ENCODE results near the gene COL27A1.
A peak's percentile ranks its signal among the peaks of the same experiment; 100 is the strongest.

COL27A1 gene

GRCh38 chr9:114206221-114206789, 51.0 kb downstream of the COL27A1 start:
- no peak for DNase-seq (ENCODE audit: low spot score)

DNA sequence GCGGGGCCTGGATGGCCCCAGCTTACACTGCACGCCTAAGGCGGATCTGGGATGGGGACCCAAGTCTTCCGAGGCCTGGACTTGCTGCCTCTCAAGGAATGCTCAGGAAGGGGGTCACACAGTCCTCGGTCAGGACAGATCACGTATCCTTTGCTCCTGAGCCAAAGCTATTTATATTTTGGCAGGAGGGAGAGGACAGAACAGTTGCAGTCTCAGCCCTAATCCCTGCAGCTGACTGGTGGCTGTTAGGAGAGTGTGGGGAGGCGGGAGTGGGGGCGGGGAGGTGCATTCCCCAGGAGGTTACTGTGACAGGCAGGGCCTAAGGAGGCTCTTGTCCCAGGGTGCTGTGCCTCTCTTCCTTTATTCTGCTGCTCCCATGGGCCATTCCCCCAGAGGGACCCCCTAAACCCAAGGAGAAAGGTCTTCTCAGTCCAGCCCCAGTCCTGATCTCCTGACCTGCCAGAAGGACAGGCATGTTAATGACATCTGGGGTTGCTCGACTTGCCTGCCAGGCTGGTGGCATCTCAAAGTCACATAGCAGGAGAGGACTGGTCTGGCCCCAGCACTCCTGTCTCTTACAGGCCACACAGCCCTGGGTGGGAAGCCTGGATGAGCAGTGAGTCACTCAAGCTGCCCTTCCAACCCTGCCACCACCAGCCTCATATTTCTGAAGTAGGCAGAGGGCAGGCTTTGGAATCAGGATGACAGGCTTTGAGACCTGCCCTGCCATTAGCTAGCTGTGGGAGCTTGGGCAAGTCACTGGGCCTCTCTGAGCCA, 51.9 kb downstream of the COL27A1 start:
- DNase-seq (ENCODE audit: low spot score) = peak; percentile 81

DNA sequence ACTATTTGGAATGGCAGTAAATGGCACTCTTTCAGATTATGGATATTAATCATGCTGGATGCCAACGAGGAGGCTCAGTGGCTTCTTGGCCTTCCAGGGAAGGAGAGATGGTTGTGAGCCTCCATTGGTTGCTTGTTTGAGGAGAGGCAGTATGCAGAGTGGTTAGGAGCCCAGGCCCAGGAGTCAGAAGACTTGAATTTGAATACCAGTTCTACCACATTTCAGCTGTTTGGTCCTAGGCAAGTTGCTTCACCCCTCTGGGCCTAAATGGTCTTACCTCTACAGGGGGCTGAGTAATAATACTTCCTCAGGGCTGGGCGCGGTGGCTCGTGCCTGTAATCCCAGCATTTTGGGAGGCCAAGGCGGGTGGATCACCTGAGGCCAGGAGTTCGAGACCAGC, 52.5 kb downstream of the COL27A1 start:
- no peak for DNase-seq (ENCODE audit: low spot score)

DNA sequence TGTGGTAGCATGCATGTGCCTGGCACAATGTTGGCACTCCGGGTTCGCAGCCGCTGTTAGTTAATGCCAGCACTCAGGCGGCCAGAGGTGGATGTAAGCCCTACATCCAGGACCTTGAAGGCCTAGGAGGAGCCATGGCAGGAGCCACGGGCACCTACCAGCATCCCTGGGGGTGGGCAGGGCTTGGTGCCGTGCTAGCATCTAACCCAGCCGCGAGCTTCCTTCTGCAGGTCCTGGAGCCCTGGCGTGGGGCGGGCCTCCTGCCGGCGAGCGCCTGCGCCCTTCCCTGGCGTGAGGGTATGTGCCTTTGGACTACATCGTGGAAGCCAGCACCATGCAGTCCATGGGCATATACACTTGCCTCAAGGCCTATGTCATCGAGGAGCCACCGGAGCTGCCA, 53.8 kb downstream of the COL27A1 start:
- no peak for DNase-seq (ENCODE audit: low spot score)

- DNase-seq (ENCODE audit: low spot score) = no peak
Measured at GRCh38 chr9:114210136-114210535, 54.8 kb downstream of the COL27A1 start.

DNA sequence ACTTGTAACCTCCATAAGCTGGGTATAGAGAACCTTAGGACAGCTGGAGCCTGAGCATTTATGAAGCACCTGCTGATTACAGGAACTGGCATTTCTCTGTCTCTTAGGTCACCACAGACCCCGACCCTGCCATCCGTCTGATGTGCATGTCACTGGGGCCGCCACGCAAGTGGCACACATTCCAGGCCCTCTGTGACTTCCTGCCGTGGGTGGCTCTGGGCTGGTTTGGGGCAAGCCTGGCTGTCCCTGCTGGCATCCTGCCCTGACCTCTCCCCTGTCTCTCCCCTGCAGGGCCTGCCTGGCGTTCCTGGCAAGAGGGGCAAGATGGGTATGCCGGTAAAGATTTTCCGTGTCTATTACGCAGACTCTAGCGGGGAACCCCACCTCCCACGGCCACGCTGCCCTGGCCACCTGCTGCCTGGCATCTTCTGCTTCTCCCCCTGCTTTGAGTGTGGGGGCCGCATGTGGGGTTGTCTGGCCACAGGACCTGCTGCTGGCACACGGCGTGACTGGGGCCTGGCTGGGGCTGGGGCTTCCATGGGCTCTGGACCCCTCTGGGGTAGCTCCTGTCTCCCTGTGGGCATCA, 55.4 kb downstream of the COL27A1 start:
- no peak for DNase-seq (ENCODE audit: low spot score)

GRCh38 chr9:114212826-114213225, 57.5 kb downstream of the COL27A1 start:
- DNase-seq (ENCODE audit: low spot score) = no peak

GRCh38 chr9:114213566-114213965, 58.2 kb downstream of the COL27A1 start:
- no peak for DNase-seq (ENCODE audit: low spot score)

- DNase-seq (ENCODE audit: low spot score) = no peak
Measured at GRCh38 chr9:114214181-114214580, 58.8 kb downstream of the COL27A1 start.

DNA sequence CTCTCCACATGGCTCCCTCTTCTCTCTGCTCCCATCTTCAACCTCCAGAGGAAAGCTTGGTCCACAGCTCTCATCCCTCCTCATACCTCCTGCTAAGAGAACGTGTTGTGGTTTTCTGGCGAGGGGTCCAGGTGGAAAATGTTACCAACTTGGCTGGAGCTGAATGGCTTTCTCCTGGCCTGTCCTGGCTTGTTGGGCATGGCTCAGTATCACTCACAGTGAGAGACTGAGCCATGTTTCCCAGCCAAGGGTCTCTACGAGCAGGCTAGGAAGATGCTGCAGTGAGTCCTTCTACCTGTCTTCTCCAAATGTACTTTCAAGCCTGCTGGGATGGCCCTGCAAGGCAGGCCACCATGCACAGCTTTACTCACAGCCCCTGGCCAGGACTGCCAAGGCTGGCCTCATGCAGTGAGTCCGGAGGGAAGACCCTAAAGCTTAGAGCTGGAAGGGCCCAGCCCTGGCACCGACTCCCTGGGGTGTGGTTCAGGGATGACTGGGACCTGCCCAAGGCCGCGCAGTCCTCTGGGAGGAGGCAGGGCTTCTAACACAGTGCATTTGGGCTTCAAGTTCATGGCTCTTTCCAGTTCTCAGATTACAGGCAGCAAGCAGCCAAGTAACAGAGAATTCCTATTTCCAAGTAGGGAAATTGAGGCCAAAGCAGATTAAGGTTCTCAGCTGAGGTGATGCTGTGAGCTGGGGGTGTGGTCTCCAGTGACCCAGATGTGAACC, 59.5 kb downstream of the COL27A1 start:
- no peak for DNase-seq (ENCODE audit: low spot score)

GRCh38 chr9:114216081-114216480, 60.7 kb downstream of the COL27A1 start:
- no peak for DNase-seq (ENCODE audit: low spot score)

GRCh38 chr9:114216976-114217375, 61.6 kb downstream of the COL27A1 start:
- DNase-seq (ENCODE audit: low spot score) = no peak

GRCh38 chr9:114218264-114219120, 63.2 kb downstream of the COL27A1 start:
- peak; percentile 68 for DNase-seq (ENCODE audit: low spot score)

GRCh38 chr9:114220061-114220541, 64.8 kb downstream of the COL27A1 start:
- DNase-seq (ENCODE audit: low spot score) = peak; percentile 60

DNA sequence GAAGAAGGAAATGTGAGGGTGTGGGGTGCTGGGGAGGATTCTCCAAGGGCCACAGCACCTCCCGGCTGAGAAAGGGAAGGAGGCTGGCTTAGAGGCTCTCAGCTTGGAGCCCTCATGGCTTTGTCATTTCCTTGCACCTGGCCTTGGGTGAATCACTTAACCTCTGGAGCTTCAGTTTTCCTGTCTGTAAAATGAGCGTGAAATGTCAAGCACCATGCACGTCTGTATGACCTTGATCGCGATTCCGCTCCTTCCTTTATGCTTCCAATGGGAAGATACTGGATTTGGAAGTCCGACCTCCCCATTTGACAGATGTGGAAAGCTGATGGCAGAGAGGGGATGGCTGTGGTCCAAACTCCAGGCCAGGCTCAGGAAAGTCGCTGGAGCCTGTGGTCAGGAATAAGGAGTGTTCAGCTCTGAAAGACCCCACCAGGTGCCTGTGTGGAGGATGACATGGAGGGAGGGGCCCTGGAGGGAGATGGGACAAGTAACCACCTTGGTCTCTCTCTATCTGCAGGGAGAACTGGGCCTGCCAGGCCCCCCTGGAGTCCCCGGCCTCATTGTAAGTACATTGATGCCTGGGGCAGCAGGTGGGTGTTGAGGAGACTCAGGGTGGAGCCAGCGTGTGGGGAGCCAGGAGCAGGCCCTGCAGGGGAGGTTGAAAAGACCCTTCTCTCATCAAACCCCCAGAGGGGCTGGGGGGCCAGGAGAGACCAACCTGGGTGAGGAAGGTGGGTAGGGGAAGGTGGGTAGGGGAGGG, 66.5 kb downstream of the COL27A1 start:
- DNase-seq (ENCODE audit: low spot score) = no peak

DNA sequence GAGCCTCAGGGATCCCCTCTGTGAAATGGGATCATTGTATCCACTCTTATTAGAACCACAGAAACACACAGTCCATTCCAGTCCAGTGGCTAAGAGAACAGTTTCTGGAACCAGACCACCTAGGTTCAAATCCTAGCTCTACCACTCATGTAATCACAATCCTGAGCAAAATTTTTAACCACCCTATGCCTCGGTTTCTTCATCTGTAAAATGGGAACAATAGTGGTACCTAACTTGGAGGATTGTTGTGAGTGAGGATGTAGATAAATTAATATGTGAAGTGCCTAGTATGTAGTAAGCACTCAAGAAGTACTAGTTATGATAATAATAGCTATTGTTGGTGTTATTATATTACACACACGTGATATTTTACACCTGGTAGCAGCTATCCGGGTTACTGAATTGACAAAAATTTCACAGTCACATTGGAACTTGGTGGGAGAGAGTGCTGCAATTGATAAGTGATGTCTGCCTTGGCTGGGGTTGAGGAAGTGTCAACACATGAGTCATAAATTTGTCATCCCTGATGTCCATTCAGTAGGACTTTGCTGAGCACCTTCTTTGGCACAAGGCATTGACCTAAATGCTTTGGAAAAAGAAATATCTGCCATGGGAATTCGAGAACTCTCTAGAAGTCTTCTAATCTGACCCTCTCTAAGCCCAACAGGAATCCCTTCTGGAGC, 68.4 kb downstream of the COL27A1 start:
- DNase-seq (ENCODE audit: low spot score) = peak; percentile 75

GRCh38 chr9:114224247-114224610, 68.9 kb downstream of the COL27A1 start:
- peak; percentile 80 for DNase-seq (ENCODE audit: low spot score)

DNA sequence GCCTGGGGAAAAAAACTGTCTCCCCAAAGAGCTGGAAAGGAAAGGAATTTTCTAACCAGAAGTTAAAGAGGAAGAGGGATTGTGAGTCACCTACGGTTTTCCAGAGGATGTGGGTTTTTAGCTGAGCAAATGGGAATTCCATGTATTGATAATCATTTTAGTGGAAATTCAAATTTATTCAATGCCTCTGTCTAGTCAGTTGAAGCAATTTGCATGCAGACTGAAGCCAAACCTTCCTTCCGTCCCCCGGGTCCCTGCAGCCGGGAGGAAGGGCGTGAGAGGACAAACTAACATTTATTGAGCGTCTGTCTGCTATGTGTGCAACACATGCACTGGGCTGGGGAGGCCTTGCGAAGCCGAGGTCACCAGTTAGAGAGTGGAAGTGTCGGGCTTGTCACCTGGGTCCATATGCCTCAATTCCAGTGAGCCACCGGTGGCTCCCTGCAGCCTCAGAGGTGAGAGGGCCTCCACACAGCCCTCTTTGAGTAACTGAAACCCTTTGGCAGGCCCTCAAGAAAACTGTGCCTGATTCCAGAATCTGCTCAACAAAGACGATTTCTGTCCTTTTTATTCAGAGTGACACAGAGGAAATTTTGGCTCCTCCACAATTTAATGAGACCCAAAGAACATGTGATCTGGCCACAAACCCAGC, 70.3 kb downstream of the COL27A1 start:
- DNase-seq (ENCODE audit: low spot score) = peak; percentile 68

DNA sequence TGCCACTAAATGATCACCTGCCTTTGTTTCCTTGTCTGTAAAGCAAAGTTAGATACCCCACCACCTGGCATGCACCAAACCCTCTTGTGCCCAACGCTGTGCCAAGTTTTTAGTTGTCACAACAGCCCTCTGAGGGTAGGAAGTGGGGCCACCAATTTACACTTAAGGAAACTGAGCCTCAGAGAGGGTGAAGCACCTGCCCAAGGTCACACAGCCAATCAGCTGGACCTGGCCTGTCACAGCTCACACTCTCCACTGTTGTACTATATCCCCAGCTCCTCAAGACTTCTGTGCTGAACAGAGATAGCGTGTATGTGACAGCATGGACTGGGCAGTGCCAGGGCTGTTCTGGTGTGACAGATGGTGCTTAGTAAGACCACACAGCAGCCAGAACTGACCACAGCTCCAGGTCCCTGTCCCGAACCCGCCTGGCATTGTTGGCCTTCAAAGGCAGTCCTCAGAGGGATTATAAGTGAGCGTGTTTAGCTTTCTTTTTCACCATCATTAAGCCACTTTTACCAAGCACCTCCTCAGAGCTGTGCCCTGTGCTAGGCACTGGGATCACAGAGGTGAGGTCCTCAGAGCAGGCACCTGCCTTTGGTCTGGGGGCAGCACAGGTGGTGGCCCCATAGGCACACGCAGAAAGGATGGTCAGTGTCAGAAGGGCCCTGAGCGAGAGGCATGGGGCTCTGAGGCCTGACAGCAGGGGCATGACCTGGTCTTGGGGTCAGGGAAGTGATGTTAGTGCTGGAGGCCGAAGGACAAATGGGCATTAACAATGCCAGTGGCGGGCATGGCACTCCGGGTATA, 71.1 kb downstream of the COL27A1 start:
- no peak for DNase-seq (ENCODE audit: low spot score)
